ENCODE measurements around the gene PLEKHM1.
"Not testable (repeated sequence)": the region's sequence is repeated elsewhere in the genome, so short reads cannot be mapped to it uniquely, and the experiment has no call there.

The PLEKHM1 gene

DNA sequence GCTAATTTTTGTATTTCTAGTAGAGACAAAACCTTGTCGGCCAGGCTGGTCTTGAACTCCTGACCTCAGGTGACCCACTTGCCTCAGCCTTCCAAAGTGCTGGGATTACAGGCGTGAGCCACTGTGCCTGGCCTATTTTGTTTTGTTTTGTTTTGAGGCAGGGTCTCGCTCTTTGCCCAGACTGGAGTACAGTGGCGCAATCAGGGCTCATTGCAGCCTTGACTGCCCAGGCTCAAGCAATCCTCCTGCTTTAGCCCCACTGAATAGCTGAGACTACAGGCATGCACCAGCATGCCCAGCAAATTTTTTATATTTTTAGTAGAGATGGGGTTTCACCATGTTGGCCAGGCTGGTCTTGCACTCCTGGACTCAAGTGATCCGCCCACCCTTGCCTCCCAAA lies 30.1 kb downstream of the PLEKHM1 start:
- not testable (repeated sequence) for DNase-seq

- DNase-seq, result not testable (repeated sequence)
Observed at GRCh38 chr17:45454341-45454740, 36.2 kb downstream of the PLEKHM1 start.

- DNase-seq, result not testable (repeated sequence)
Observed at GRCh38 chr17:45453731-45454130, 36.8 kb downstream of the PLEKHM1 start.

- not testable (repeated sequence) for DNase-seq
Observed at GRCh38 chr17:45453225-45453534, 37.3 kb downstream of the PLEKHM1 start.

DNA sequence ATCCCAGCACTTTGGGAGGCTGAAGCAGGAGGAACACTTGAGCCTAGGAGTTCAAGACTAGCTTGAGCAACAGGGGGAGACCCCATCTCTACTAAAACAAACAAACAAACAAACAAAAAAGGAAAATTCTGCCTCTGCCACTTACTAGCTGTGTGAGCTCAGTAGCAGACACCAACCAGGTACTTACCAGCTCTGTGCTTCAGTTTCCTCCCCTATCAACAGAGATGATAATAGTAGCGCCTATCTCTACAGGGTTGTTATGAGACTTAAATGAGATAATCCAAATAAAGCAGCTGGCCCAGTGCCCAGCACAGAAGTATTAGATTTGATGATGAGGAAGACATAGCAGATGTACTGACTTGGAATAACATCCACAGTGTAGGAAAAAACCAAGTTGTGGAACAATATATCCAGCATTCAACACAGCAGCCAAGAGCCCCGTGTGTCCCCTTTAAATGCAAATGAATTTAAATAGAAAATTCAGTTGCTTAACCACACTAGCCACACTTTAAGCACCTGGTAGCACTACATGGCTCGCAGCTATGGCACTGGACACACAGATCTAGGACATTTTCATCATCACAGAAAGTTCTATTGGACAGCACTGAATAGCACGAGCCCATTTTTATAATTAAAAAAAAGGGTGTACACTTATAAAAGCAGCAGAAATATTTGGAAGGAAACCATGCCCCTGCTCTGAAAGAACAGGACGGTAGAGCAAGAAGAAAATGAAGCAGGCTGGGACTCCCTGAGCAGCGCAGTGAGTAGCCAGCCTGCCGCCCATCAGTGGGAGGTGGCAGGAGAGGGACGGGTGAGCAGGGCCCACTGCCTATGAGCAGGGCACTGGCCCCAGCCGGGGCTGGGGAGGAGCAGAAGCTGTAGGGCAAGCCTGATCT lies 37.9 kb downstream of the PLEKHM1 start:
- not testable (repeated sequence) for DNase-seq

DNA sequence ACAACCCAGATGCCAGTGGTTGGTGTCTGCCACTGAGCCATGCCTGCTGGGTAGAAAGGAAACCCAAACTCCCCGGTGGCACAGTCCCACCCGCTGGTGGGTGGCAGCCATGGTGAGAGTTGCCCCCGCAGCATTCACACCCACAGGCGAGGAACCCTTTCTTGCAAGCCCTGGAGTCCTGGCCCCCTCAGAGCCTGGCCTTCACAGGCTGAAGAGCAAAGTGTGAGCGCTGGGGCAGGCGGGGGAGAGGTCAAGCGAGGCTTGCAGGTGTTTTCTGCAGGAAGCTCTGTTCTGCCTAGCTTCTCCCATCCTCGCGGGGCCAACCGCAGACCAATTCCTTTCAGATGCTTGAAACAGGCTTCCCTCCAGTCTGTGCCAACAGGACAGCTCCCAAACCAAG lies 38.9 kb downstream of the PLEKHM1 start:
- not testable (repeated sequence) for DNase-seq

DNA sequence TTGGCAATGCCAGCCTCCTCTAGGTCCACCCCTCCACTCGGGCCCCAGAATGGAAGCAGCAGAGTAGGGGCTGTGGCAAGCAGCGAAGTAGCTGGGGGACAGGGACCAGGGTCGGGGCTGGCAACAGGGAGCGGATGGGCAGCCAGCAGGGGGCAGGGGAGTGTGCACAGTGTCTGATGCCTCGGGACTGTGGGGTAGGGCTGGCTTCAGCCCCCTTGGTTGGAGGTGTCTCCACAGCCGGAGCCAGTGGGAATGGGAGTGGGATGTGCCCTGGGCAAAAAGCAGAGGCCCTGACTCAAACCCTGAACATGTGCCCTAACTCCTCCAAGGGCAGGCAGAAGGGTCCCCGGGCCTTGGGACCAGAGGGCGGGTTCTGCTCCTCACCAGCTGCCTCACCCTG lies 39.4 kb downstream of the PLEKHM1 start:
- no peak for DNase-seq

- not testable (repeated sequence) for DNase-seq
Observed at GRCh38 chr17:45449708-45450329, 40.7 kb downstream of the PLEKHM1 start.

GRCh38 chr17:45449260-45449659 lies 41.3 kb downstream of the PLEKHM1 start:
- not testable (repeated sequence) for DNase-seq

DNA sequence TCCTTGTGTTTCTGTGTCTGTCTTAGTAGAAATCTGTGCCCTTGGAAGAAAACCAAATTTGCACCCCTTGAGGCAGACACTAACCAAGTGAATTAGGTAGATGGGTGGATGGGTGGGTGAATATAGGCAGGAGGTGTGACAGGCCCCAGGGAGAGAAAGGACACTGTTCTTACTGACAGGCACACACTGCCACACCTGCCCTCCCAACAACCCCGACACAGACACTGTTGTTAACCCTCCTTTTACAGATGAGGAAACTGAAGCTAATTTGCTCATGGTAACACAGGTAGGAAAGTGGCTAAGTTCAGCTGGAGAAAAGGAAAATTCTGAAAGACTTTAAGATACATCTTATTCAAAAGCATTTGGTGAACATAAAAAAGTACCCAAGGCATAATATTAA lies 42.0 kb downstream of the PLEKHM1 start:
- not testable (repeated sequence) for DNase-seq

- not testable (repeated sequence) for DNase-seq
Observed at GRCh38 chr17:45448066-45448465, 42.5 kb downstream of the PLEKHM1 start.

DNA sequence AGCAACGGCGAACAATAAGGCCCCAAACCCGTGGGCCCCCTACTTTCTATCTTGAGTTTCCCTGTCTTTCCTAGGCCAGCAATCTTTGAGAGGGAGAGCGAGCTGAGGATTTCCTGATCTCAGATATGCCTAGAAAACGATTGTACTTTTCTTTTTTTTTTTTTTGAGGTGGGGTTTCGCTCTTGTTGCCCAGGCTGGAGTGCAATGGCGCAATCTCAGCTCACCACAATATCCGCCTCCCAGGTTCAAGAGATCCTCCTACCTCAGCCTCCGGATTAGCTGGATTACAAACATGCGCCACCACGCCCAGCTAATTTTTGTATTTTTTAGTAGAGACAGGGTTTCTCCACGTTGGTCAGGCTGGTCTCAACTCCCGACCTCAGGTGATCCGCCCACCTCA lies 42.9 kb downstream of the PLEKHM1 start:
- not testable (repeated sequence) for DNase-seq

DNA sequence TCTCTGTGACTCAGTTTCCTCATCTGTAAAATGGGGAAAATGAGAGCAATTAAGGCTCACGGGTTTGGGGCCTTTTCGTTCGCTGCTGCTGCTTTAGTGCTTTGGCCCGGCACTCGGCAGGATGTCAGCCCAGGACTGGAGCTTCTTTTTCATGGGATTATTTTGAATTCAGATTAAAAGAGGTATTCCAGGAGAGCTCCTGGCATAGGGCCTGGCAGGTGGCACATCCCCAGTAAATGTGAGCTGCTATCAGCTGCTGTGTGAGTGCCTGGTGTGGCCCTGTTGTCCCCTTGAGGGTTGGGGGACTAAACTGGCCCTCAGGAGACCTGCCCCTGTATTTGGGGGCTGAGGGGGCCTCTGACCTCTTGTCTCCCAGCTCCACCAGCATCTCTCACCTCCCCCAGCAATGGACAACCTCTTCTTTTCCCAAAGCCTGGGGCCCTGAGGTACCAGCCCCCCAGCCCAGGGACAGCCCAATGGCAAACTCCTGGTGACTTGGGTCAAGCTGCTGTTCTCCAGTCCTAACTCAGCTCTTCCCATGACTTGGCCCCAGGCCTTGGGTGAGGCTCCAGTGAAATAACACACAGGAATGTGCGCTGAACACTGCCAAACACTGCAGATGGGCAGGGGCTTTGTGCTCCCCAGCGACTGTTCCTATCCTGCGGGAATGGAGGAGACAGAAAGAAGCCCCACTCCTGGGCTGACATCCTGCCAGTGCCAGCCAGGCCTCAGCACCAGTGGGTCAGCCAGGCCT lies 43.5 kb downstream of the PLEKHM1 start:
- not testable (repeated sequence) for DNase-seq

DNA sequence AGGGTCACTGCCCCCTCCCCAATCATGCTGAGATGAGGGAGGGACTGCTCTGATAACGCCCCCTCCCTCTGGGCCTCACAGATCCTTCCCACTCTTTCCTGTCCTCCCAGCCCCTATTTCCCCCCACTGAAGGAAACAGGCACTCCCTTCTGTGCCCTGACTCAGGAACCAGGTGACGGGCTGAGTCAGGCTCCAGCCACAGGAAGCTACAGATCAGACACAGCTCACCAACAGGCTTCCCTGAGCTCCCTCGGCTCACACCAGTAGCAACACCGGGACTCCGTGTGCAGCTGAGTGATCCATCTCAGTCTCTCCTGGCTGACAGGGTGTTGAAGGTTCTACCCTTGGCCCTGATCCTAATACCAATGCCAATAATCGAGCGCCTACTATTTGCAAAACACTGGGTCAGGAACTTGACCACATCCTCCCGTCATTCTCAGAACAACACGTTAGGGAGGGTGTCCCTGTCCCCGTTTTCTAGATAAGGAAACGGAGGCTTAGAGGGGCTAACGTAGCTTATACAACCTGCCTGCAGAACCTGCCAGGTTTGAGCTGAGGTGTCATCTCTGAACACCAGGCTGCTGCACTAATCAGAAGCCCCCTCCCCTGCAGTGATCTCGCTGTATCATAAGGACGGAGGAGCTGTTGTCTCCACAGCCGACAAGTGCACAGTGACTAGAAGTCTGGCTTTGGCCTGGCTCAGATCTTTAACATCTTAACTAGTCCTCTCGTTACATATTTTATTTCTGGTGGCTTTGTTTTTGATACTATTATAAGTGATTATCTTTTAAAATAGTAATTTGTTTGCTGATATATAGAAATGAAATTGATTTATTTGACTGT lies 44.4 kb downstream of the PLEKHM1 start:
- DNase-seq, result peak; percentile 31 to 48

- DNase-seq, result not testable (repeated sequence)
Observed at GRCh38 chr17:45444856-45445820, 45.4 kb downstream of the PLEKHM1 start.

GRCh38 chr17:45444301-45444700 lies 46.2 kb downstream of the PLEKHM1 start:
- DNase-seq, result not testable (repeated sequence)

DNA sequence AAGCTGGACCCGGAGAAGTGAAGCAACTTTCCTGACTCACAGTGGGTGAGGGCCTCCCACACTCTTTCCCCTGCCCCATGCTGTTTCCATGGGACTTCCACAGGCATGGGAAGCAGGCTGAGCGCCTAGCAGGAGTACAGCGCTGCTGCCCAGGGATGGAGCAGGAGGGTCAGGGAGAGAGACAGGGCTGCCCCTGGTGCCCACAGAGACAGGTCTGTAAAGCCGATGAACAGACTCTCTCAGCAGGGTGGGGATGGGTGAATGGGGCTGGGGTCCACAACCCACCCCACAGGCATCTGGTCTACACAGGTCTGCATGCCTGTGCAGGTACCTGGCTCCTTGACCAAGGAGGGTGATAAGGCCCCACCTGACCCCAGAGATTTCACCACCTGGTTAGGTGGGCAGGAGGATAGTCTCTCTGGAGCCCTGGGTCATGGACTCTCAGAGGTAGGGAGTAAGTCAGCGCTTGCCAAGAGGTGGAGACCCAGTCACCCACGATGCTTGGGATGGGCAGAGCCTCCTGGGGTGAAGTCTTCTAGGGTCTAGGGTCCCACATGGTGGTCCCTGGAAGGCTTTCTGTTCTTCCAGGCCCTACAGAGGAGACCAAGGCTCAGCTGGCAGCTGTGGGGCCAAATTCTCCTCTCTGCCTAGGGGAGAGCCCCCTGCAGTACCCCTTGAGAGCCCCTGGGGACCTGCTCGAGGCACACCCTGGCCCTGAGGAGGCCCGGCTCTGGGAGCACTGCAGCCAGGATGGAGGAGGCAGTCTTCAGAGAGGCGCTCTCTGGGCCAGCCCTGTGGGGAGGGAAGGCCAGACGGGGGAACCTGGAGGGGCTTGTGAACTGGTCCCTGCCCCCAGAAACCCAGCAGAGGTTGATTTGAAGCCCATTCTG lies 46.9 kb downstream of the PLEKHM1 start:
- not testable (repeated sequence) for DNase-seq

GRCh38 chr17:45441526-45442310 lies 48.8 kb downstream of the PLEKHM1 start:
- DNase-seq, result no peak

DNA sequence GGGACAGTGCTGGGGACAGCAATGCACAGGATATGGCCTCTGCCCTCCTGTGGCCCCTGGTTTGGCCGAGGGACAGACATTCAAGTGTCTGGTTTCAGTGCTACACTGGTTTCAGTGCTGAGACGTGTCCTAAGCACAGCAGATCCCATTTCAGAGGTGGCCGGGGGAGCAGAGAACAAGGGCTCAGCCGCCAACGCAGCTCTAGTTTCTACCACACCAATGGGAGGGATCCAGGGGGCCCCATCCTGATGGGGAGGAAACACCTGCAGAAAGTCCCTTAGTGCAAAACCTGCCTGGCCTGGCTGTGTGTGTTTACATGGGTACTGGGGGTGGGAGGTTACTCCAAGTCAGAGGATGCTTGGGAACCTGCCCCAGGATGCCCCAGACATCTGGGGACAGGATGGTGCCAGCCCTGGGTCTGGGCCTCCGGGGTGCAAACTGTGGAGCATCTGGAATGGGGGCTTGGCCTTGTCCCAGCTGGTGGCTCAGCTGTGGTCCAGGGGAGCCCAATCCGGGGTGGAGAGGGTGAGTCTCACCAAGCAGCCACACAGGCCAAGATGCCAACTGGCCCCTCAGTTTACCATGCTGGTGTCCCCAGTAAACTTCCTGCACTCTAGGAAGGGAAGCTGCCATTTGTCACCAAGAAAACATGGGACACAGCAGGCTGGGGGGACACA lies 49.5 kb downstream of the PLEKHM1 start:
- not testable (repeated sequence) for DNase-seq

All from SW 1271 (cell line).